Measurements from ENCODE around the gene RNF128.

RNF128 gene, protein sequence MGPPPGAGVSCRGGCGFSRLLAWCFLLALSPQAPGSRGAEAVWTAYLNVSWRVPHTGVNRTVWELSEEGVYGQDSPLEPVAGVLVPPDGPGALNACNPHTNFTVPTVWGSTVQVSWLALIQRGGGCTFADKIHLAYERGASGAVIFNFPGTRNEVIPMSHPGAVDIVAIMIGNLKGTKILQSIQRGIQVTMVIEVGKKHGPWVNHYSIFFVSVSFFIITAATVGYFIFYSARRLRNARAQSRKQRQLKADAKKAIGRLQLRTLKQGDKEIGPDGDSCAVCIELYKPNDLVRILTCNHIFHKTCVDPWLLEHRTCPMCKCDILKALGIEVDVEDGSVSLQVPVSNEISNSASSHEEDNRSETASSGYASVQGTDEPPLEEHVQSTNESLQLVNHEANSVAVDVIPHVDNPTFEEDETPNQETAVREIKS

DNA sequence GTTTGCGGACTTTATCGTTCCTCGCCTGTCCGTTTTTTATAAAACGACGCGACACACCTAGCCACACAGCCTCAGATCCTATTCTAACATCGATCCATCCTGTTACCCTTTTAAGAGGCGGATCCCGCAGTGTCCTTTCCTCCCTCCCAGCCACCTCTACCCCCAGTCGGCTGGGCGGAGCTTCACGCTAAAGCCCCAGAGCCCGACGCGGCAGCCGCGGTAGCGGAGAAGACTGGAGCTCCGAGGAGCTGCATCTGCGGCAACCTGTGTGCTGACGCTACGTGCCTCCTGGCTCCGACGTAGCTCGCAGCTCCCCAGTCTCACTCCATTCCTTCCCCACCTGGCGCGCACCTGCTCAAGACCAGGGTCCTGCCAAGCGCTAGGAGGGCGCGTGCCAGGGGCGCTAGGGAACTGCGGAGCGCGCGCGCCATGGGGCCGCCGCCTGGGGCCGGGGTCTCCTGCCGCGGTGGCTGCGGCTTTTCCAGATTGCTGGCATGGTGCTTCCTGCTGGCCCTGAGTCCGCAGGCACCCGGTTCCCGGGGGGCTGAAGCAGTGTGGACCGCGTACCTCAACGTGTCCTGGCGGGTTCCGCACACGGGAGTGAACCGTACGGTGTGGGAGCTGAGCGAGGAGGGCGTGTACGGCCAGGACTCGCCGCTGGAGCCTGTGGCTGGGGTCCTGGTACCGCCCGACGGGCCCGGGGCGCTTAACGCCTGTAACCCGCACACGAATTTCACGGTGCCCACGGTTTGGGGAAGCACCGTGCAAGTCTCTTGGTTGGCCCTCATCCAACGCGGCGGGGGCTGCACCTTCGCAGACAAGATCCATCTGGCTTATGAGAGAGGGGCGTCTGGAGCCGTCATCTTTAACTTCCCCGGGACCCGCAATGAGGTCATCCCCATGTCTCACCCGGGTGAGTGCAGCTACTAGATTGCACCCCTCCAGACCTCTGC is at the start of gene RNF128:
Gene RNF128 (plus strand): TSS at position 217 of the 953 bp plus-strand sequence. CDS start 213 bp downstream, at position 430.
- DNase-seq, result no peak
- in situ Hi-C loops (cut with MboI; ENCODE audit: low pct_unique_long_range_greater_than_20kb, low sequenced_read_pairs), result no loop called here

DNA sequence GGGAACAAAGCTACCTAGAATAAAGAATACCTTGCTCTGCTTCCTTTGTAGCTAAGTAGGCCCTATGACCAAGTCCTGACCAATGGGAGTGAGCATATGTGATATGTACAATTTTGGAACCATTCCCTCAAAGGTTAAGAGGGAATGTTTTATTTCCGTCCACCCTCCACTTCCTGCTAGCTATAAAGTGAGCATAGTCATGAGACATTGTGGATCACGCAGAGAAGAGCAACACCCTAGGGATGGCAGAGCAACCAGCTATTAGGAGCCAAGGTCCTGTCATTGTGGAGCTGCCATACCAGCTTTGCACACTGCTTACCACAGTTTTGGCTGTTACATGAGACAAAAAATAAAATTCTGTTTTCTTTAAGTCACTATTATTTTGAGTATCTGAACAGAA is 45.8 kb upstream of the RNF128 start:
- no peak for DNase-seq
- in situ Hi-C loops (cut with MboI; ENCODE audit: low pct_unique_long_range_greater_than_20kb, low sequenced_read_pairs), result no loop called here

DNA sequence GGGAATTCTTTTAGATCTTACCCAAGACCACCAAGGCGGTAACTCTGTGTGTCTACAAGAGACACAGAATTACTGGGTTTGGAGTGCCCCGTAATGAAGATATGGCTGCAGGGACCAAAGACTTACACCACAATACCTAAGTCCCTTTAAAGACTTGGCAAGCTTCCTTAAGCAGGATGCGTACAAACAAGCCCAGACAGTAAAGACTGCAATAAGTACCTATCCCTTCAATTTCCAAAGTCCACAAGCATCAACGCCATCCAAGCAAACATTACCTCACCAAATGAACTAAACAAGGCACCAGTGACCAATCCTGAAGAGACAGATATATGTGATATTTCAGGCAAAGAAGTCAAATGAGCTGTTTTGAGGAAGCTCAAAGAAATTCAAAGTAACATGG is 42.3 kb upstream of the RNF128 start:
- no peak for DNase-seq
- in situ Hi-C loops (cut with MboI; ENCODE audit: low pct_unique_long_range_greater_than_20kb, low sequenced_read_pairs), result no loop called here

DNA sequence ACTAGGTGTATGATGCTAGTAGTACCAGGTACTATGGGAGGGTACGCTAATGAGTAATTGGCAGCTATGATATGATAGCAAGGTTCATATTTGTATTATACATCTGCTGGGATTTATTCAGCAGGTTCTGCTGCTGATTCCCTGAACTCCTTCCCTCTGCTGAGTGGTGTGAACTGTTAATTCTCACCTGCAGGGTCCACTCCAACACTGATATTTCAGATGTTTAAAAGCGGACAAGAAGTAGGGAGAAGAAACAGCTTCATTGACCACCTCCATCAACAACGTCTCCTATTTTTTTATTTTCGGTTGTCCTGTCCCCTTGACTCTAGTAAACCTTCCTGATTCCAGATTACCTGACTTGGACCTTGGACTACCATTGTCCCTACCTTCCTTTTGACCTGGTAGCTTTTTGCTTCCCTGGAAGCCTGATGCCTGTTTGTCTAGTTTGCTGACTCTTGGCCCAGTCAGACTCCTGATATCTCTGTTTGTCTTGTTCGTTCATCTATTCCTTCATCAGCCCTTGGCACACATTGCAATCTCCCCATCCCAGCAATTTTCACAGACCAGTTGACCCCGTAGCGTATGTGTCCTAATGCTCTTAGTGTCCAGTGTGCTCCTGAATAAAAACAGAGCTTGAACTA is 34.0 kb upstream of the RNF128 start:
- no peak for DNase-seq
- in situ Hi-C loops (cut with MboI; ENCODE audit: low pct_unique_long_range_greater_than_20kb, low sequenced_read_pairs), result no loop called here

DNA sequence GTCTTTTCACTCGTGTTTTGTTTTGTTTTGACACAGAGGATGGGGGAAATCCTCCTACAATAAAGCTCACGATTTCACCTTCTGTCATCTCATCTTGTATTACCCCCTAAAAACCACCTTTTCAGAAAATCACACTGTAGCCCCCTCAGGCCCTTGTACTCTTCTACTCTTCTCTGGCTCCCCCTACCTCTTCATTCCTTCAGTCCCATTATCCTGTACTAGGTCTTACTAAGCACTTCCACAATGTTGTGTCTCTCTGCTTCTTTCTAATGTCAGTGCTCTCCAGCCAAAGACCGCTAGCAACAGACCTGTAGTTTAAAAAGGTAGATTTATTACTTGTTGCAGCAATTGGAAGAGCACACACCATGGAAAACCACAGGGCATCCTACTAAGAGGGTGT is 30.0 kb upstream of the RNF128 start:
- no peak for DNase-seq
- in situ Hi-C loops (cut with MboI; ENCODE audit: low pct_unique_long_range_greater_than_20kb, low sequenced_read_pairs), result no loop called here

DNA sequence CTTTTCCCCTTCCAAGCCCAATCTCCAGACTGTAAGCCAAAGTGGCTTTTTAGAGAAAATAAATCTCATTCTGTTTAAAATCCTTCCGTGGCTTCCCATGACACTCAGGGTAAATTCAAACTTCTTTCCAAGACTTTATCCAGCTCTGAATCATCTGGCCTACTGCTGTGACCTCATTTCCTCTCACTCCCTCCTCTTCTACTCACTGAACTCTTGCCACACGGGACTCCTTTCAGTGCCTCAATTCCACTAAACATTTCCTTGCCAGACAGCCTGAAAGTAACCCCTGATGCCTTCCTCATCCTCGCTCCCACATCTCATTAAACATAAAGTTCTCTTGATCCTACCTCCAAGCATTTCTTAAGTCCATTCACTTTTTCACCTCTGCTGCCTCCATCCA is 27.8 kb upstream of the RNF128 start:
- in situ Hi-C loops (cut with MboI; ENCODE audit: low pct_unique_long_range_greater_than_20kb, low sequenced_read_pairs), result no loop called here
- DNase-seq, result no peak

DNA sequence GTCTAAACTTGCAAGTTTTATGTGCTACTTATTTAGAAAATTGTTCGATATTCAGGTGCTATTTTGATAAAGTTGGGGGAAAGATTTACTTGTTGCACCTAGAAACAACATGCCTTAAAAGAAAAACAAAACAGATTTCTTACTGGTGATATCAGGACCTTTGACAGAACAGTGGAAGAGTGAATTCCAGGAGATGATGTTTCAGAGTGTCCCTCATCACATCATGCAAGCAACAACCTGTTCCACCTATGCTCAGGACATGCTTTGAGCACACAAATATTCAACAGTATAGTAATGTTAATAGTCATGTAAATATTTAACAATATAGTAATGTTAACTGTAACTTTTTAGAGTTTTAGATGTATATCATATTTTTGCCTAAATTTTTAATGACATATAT is 23.9 kb upstream of the RNF128 start:
- in situ Hi-C loops (cut with MboI; ENCODE audit: low pct_unique_long_range_greater_than_20kb, low sequenced_read_pairs), result no loop called here
- DNase-seq, result no peak

DNA sequence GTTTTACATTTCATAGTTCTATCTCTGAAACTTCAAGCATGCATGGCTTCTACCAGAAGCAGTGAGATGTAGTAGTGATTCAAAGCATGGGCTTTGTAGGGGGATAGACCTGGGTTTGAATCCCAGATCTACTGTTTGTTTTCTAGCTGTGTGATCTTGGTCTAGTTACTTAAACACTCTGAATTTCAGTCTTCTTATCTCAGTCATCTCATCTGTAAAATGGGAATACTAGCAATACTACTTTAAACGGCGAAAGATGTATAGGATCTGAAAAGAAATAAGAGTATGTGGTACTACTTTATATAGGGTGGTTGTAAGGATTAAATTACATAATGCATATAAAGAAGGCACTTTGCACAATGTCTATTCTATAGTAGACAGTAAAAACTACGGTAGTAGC is 20.0 kb upstream of the RNF128 start:
- in situ Hi-C loops (cut with MboI; ENCODE audit: low pct_unique_long_range_greater_than_20kb, low sequenced_read_pairs), result no loop called here
- DNase-seq, result no peak

DNA sequence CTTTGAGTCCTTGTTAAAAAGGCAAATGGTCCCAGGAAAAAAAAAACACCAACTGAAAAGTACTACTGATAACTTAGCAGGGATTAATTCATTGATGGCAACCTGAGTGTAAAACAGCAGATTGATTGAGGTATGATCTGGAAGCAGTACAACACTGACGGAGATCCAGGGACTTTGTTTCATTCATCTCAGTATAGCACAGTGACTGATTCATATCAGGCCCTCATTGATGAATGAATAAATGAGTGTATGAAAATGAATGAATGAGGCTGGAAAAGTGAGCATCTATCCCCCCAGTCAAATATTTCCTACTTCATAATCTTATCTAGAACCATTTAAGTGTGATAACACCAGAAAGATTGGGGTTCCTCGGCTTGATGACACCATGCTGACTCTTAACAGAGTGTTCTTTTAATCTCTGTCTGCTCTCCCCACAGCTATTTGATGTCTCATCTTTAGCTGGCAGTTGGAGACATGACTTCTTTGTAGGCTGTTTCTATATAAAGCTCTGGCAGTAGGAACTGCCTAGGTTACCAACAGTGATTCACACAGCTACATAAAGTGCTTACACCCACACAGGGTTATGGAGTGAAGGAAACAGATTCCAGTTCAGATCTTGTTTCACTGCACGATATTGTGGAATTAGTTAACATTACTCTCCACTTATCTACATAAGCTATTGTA is 18.6 kb upstream of the RNF128 start:
- in situ Hi-C loops (cut with MboI; ENCODE audit: low pct_unique_long_range_greater_than_20kb, low sequenced_read_pairs), result no loop called here
- no peak for DNase-seq

DNA sequence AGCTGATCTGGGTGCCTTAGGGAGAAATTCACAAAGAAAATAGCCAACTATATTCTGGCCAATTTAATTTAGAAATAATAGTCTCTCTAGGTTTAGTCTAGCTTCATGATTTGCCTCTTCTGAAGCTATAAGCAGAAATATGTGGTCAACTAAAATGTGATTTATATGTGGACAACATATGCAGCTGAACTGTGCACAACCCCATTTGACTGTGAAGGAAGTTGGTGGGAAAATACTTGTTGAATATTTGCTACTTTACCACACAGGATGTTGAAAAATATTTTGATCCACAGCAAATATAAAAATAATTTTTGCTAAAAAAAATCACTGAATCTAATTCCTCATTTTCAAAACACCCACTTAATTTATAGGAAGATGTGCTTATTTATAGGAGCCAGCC is 15.7 kb upstream of the RNF128 start:
- in situ Hi-C loops (cut with MboI; ENCODE audit: low pct_unique_long_range_greater_than_20kb, low sequenced_read_pairs), result no loop called here
- DNase-seq, result no peak

DNA sequence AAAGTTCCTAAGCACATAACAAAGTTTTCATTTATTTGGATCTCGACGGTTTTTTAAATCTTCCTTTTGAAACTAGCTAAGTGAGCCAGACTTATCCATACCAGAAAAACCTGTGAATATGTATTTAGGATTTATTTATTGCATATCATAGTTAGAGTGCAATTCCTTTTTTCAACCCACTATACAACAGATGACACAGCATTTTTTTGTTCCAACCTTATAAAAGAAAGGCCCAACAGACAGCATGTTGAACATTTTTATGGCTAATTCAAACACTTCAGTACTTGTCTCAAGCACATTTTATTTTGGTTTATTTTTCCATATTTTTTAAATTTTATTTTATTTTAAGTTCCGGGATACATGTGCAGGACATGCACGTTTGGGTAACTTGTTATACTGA is 15.1 kb upstream of the RNF128 start:
- in situ Hi-C loops (cut with MboI; ENCODE audit: low pct_unique_long_range_greater_than_20kb, low sequenced_read_pairs), result no loop called here
- no peak for DNase-seq

DNA sequence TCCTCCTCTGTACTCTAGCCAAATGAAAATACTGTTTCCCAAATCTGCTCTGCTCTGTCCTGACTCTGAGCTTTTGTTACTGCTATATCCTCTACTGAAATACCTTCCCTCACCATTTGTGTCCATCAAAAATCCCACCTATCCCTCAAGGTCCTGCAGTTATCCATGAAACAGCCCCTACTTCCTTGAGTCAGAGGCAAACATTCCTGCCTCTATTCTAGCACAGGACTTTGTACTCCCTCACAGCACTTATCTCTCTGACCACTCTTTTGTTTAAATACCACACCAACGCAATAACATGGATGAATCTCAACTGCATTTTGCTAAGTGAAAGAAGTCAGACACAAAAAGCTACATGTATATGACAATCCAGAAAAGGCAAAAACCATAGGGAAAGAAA is 10.5 kb upstream of the RNF128 start:
- in situ Hi-C loops (cut with MboI; ENCODE audit: low pct_unique_long_range_greater_than_20kb, low sequenced_read_pairs), result no loop called here
- no peak for DNase-seq

DNA sequence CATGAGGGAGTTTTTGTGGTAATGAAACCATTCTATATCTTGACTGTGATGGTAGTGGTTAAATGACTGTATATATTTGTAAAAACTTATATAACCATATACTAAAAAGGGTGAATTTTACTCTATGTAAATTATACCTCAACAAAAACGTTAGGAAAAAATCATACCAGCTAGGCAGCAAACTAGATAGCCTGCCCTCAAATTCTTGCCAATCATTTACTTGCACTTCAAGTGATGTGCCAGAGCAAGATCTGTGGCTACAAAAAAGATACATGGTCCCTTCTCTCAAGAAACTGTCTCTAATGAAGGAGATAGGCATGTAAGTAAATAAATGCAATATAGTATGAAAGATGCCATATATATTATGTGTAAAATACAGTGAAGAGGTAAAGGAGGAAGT is 10.0 kb upstream of the RNF128 start:
- no peak for DNase-seq
- in situ Hi-C loops (cut with MboI; ENCODE audit: low pct_unique_long_range_greater_than_20kb, low sequenced_read_pairs), result no loop called here

DNA sequence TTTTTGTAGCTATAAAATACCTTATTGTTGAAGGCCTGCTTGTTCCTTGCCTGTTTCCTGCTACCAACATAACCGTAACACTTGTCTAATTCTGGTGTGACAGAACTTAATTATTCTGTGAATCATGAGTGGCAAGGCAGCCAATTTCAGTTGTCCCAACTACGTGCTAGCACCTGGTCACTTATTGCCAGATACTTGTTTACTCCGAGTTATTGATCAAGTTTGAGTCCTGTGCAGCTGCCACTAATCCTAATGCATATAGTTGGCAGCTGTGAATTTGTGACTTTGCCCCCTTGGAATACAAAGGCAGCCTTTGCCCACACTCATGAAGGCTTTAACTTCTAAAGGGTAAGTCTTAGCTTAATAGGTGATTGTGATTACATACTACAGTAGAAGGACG is 7.8 kb upstream of the RNF128 start:
- no peak for DNase-seq
- in situ Hi-C loops (cut with MboI; ENCODE audit: low pct_unique_long_range_greater_than_20kb, low sequenced_read_pairs), result no loop called here

DNA sequence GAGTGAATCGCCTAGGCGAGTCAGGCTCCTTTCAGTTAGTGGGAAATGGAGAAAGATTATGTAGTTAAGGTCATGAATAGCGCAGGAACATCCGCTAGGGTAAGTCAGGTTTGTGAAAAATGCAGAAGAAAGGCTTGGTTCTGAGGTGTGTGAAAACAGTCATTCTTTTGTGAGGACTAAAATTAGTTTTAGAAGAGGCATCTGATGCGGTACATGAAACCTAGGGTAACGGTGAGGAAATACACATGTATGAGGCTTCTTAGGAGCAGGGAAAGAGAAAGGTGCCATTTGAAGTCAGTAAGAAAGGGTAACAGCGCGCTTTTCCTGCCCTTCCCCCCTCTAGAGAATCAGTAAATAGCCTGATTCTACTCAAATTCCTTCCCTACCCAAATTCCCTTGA is 570 bp upstream of the RNF128 start:
- no peak for DNase-seq
- in situ Hi-C loops (cut with MboI; ENCODE audit: low pct_unique_long_range_greater_than_20kb, low sequenced_read_pairs), result no loop called here

DNA sequence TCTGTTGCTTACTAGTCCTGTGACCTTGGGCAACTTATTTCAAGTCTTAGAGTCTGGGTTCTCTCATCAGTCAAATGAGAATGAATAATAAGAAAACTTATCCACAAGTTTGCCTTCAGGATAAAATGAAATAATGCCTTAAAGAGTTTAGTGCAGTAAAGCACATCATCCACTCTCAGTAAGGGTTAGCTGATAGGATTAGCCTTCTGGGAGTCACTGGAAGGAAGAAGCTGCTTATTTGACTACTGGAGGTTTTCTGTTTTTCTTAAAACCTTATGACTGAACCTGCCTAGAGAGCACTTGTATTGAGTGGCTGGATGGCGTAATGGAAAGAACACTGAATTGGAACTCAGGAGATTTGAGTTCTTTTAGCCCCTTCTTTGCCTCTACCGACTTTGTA is 1.8 kb downstream of the RNF128 start:
- DNase-seq, result no peak
- in situ Hi-C loops (cut with MboI; ENCODE audit: low pct_unique_long_range_greater_than_20kb, low sequenced_read_pairs), result no loop called here

DNA sequence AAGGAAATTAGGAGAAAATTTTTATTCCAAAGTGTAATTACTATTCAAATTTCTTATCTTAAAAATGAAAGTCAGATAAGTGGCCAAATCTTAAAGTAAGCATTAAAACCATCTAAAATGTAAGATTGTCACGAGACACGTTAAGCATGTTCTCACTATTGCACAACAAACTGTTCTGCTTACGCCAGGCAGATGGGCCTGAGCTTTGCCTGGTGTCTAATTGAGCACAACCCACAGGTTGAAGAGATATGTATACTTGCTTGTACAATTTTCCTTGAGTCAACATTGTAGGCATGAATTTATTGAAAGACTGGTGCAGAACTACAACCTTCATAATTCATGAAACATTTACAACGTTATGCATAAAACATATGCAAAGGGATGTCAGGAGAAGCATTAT is 3.9 kb downstream of the RNF128 start:
- in situ Hi-C loops (cut with MboI; ENCODE audit: low pct_unique_long_range_greater_than_20kb, low sequenced_read_pairs), result no loop called here
- DNase-seq, result no peak

DNA sequence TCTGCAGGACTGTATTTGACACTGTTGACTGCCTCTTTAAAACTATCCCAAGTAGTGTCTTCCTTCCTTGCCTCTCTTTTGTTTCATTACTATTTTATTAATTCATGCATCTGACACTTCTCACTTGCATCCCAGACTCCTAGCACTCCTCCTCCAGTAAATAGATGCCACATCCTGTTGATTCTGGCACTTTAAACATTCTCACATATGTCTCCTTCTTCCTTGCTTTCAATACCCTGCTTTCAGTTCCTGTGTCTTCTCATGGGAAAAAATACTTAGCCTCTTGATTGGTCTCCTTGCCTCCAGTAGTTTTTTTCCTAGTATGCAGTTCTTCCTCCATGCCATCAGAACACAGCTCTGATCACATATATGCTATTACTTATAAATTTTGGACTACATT is 5.1 kb downstream of the RNF128 start:
- in situ Hi-C loops (cut with MboI; ENCODE audit: low pct_unique_long_range_greater_than_20kb, low sequenced_read_pairs), result no loop called here
- no peak for DNase-seq

DNA sequence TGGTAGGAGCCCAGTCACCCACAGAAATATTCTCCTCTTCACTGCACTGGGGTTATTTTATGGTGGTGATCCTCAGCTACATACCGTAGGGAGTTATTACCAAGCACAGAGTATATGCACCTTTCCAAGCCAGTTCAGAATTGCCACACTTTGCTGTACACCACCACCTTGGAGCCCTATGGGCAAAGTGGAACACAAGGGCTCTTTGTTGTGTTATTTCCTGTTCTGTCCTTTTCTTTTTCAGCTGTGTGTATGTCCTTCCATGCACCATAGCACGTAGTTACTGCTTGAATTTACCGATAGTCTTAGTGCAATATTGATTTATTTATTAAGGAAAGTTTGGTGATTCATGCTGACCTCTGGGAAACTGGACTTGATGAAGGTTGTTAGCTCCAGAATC is 8.3 kb downstream of the RNF128 start:
- in situ Hi-C loops (cut with MboI; ENCODE audit: low pct_unique_long_range_greater_than_20kb, low sequenced_read_pairs), result no loop called here
- DNase-seq, result no peak
